NCI-H82 treated with DMSO at 0.1 percent for 48 hours (cell line): Measurements from ENCODE around the gene IGDCC3.
A peak's percentile ranks its signal among the peaks of the same experiment; 100 is the strongest.

Source experiments
- DNase-seq: peaks from one replicate; lab custom pipeline; 2025; ENCODE audit not compliant: unreplicated experiment; lab: John Stamatoyannopoulos, UW

Gene IGDCC3

GRCh38 chr15:65377976-65378366 is at the start of gene IGDCC3:
IGDCC3 (minus strand) TSS chr15:65378002; CDS start chr15:65377788, 214 bp downstream.
- DNase-seq = no peak

- no peak for DNase-seq
These were observed 48.5 kb upstream of the IGDCC3 start for GRCh38 chr15:65426216-65426853.

DNA sequence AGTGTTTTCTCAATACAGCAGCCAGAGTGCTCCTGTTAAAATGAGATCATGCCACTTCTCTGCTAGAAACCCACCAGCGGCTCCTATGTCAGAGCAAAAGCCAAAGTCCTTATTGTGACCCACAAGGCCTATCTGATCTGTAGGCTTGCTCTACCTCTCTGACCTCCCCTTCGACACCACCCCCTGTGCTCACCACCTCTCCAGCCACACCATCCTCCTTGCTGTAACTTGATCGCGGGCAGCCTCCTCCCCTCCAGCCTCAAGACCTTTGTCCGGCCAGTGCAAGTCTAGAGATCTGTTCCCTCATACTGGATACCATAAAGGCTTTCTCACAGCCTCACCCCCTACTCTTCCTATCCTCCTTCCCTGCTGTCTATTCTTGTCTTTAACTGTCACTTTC is 46.9 kb upstream of the IGDCC3 start:
- no peak for DNase-seq

- no peak for DNase-seq
These were observed 46.3 kb upstream of the IGDCC3 start for GRCh38 chr15:65423976-65424679.

DNA sequence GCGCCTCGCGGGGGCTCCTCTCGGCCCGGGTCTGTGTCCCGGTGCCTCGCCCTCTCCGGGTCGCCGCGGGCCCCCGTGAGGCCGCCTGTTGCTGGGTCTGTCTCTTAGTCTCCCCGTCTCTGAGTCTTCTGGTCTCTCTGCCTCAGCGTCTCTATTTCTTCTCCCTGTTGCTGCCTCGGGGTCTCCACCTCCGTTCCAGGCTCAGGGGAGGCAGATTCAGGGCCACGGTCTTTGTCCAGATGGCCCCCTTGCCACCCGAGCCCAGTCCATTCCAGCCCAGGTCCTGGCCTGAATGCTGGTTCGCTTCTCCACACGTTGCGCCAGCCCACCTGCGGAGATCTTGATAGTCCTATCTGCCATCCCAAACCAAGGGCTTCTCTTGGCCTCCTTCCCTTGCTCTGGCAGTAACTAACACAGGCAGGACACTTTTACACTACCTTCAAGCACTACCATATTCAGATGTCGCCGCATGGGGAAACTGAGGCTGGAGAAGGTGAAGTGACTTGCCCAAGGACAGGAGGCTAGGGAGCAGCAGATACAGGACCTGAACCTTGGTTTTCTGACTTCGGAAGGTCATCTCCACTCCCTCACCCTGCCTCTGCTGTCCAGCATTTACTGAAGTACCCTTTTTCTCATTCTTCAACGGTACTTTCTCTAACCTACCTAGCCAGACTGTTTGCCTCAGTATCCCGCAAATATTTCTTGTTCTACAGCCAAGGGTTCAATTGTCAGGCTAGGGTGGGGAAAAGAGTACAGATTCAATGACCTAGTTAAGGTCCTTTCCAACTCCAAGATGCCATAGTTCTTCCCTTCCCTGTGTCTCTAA is 45.6 kb upstream of the IGDCC3 start:
- no peak for DNase-seq

GRCh38 chr15:65421360-65422215 is 43.8 kb upstream of the IGDCC3 start:
- DNase-seq = peak; percentile 98

- no peak for DNase-seq
These were observed 43.2 kb upstream of the IGDCC3 start for GRCh38 chr15:65420975-65421359.

- no peak for DNase-seq
These were observed 40.8 kb upstream of the IGDCC3 start for GRCh38 chr15:65418596-65418995.

DNA sequence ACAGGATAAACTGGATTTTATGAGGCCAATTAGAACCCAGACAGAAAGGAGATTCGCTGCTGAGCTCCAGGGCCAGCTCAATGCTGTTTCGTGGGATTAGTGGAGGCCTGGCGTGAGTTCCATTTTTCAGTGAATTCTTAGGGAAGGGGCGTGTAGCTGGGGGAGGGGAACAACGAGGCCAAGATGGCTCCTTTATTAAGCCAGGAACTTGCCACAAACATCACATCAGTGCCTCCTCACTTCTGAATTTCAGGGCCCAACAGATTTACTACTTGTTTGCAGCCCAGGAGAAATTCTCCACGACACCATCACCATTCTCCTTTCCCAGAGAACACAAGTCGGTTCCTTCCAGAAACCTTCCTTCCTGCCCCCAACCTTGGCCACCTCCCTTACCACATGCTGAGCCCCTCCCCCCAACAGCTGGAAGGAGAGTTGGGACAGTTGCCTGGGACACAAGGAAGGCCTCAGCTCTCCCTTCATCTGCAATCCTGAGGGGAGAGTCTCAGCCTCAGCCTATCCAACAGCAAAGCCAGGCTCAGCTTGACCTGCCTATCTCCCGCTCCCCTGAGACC is 39.1 kb upstream of the IGDCC3 start:
- peak; percentile 97 for DNase-seq

DNA sequence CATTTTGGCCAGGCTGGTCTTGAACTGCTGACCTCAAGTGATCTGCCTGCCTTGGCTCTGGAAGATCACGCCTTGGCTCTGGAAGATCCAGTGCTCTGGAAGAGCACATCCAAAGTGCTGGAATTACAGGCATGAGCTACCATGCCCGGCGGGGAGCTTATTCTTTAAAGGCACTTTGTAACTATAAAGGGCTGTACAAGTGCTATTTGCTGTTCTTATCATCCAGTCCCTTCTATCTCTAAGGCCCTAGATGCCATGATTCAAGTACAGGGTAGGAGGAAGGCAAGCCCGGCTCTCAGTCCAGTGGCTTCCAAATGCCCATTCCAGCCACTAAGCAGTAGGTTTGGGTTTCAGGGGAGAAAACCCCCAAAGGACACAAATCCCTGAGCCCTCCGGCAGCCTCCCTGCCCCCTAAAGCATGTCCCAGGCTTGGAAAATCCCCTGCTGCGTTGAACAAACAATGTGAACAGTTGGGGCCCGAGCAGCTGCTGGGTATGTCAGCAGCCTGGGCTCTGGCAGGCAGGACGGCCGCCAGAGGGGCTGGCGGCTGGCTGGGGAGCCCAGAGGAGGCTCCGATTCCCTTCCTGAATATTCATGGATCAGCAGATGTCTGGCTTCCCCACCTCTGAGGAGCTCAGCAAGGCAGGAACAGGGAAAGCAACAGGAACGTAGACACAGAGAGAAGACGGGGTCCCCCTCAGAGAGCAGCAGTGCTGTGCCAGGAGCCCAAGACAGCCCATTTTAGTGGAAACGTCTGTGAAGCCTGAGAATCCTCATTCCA is 37.2 kb upstream of the IGDCC3 start:
- DNase-seq = peak; percentile 70

DNA sequence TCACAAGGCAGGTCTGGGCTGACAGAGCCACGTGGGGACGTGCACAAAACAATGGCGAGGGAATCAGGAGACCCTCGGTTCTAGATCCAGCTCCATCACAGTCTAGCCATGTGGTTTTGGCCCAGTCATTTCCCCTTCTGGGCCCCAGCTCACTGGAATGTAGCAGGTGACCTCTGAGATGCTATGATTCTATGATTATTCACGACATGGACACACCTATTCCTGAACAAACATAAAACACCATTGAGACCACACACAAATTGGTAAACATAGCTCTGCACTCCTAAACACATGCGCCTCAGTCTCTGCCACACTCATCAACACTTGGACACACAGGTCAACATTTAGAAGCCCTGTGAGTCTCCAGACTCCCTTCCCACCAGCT is 36.0 kb upstream of the IGDCC3 start:
- DNase-seq = no peak

GRCh38 chr15:65413051-65413759 is 35.4 kb upstream of the IGDCC3 start:
- no peak for DNase-seq

- no peak for DNase-seq
These were observed 34.8 kb upstream of the IGDCC3 start for GRCh38 chr15:65412556-65412955.

GRCh38 chr15:65411465-65412071 is 33.8 kb upstream of the IGDCC3 start:
- peak; percentile 30 for DNase-seq

- no peak for DNase-seq
These were observed 33.2 kb upstream of the IGDCC3 start for GRCh38 chr15:65410972-65411371.

DNA sequence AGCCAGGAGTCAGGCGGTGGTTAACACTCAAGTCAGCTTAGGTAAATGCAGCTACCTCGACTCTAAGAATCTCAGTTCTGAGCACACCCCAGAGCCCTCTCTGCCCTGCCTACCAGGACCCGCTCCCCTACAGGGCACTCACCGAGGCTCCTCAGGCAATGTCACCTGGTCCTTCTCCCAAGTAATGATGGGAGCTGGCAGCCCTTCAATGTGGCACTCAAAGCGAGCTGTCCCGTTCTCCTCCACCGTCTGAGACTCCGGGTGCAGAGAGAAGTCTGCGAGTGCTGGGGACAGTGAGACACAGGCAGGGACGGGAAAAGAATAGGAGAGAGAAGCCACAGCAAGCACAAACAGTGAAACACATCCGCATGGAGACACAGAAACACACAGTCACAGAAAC is 32.2 kb upstream of the IGDCC3 start:
- DNase-seq = no peak

- DNase-seq = no peak
These were observed 31.3 kb upstream of the IGDCC3 start for GRCh38 chr15:65409036-65409631.

- DNase-seq = no peak
These were observed 30.7 kb upstream of the IGDCC3 start for GRCh38 chr15:65408324-65409035.
